HG03064 (cell line): Measurements from ENCODE around the gene ATG4D.

ENCODE experiments used
- ATAC-seq: cut with Tn5 transposase; IDR thresholded peaks from one replicate; pipeline ENCODE4 v1.9.1; 2021; ENCODE audit warnings: low read depth; ENCODE audit not compliant: unreplicated experiment

ATG4D gene

DNA sequence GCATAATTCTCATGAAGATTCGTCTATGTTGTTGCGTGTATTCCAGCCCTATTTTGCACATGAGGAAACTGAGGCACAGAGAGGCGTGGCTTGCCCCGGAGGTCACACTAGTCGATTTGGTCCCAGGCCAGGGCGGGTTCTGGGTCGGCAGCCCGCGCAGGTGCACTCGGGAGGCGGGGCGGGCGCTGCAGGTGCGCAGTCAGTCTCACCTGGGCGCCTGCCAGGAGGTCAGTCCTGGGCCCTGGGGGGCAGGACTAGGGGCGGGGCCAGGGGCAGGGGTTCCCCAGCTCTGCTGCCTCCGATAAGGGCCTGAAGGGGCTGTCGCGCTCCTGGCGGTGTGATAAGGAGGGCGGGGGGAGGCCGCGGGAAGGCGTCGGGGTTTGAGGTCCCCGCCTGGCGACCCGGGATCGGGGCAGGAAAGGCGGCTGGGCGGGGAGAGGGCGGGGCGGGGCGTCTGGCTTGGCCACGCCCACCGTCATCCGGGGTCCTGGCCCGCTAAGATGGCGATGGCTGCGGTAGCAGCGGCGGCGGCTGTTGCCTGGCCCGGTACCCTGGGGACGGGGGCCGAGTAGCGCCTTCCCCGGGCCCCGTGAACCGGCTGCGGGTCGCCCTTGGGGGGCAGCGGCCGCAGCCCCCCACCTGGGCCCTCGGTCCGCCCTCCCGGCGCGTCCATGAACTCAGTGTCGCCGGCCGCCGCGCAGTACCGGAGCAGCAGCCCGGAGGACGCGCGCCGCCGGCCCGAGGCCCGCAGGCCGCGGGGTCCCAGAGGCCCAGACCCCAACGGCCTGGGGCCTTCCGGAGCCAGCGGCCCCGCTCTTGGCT is at the start of gene ATG4D:
ATG4D (plus strand) TSS at position 485 of the 822 bp plus-strand sequence; CDS start at position 672, 187 bp downstream.
- ATAC-seq = peak; percentile 59

DNA sequence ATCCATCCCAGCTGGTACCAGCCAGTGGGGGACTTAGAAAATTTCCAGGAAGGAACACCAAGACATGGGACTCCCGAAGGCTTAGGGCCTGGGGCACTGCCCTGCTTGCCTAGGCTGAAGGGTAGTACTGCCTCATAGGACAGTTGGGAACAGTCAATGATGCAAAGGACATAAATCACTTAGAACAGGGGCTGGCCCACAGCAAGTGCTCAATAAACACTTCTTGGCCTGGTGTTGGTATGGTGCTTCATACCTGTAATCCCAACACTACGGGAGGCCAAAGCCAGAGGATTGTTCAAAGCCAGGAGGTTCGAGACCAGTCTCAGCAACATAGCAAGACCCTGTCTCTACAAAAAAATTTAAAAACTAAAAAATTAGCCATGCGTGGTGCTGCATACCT is 46.3 kb upstream of the ATG4D start:
- no peak for ATAC-seq

DNA sequence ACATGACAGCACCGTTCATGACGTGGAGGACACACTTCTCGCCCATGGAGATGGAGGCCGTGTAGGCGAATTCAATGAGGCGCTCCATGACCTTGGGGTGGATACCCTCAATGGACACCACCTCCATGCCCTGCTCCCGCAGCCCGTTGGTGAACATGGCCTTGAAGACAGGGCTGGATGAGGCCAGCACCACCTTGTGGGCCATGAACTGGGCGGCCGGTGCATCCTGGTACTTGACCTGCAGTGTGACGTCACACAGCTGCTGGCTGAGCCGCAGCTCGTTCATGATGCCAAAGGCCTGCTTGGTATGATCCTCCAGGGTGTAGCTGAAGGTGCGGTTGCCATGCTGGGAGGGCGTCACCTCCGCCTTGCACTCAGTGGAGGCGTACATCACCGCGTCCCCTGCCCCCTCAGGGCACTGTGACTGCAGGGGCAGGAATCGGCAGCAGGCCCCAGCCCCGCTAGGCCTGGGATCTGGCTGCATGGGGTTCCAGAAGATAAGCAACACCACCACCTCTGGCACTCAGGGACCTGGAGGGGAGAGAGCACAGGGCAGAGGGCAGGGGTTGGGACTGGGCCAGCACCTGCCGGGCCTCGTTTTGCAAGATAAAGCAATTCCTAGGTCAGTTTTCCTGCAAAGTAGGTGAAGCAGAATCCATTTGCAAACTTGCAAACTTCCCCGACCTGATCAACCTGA is 44.0 kb upstream of the ATG4D start:
- no peak for ATAC-seq

- no peak for ATAC-seq
Measured at GRCh38 chr19:10500247-10500592, 43.5 kb upstream of the ATG4D start.

DNA sequence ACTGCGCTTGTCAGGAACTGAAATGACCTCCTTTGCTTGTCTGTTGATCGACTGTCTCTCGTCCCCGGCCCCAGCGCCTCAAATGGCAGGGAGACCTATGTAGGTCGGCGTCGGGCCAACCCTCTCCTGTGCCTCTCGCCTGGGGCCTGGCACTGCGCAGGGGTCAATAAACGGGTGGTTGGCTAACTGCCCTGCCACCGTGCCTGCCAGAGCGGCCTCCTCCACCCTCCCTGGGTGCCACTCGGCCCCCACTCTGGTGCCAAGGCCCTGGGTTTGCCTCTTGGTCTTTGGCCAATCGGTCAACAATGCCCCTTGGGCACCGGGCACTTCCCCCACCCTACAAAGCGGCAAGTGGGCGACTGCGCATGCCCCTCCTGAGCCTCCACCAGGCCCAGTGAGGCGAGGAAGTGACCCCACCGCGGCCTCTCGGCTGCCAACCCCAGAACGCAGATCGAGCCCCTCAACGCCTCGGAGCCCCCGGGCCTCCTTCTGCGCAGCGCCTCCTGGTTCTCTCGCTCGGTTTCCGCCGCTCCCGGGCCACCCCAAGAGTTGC is 41.7 kb upstream of the ATG4D start:
- peak; percentile 27 for ATAC-seq

GRCh38 chr19:10502524-10503001 is 41.1 kb upstream of the ATG4D start:
- peak; percentile 66 for ATAC-seq

GRCh38 chr19:10503002-10503789 is 40.5 kb upstream of the ATG4D start, which contains the start of gene KEAP1:
Gene KEAP1, minus strand, starts transcription at chr19:10503356. Its CDS starts 3,323 bp downstream, at chr19:10500033.
- ATAC-seq = peak; percentile 10

DNA sequence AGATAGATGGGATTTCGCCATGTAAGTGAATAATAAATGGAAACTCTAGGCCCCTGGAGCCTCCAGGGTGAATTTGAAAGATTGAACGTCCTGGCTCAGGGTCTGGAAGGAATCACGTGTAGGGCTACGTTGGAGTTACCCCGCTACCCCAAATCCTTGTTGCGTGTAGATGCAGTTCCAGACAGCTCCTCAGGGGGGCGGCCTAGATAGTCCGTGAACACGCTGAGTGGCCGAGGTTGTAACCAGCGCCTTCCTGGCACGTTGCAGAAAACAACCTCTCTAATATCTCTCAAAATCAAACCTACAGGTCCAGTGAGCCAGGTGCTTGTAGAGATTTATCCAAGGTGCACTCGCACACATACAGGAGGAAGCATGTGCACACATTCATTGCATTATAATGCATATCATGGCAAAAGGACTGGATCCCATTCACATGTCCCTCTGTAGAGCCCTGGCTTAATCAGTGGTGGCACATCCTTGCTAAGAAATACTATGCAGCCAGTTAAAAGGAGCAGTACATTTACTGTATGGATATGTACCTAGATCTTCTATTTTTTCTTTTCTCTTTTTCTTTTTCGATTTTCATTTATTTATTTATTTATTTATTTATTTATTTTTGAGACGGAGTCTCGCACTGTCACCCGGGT is 38.0 kb upstream of the ATG4D start:
- no peak for ATAC-seq

DNA sequence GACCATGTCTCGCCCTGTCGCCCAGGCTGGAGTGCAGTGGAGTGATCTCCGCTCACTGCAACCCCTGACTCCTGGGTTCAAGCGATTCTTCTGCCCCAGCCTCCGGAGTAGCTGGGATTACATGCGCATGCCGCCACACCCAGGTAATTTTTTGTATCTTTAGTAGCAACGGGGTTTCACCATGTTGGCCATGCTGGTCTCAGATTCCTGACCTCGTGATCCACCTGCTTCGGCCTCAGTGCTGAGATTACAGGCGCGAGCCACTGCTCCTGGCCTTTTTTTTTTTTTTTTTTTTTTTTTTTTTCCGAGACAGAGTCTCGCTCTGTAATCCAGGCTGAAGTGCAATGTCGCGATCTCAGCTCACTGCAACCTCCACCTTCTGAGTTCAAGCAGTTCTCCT is 35.7 kb upstream of the ATG4D start:
- ATAC-seq = no peak

DNA sequence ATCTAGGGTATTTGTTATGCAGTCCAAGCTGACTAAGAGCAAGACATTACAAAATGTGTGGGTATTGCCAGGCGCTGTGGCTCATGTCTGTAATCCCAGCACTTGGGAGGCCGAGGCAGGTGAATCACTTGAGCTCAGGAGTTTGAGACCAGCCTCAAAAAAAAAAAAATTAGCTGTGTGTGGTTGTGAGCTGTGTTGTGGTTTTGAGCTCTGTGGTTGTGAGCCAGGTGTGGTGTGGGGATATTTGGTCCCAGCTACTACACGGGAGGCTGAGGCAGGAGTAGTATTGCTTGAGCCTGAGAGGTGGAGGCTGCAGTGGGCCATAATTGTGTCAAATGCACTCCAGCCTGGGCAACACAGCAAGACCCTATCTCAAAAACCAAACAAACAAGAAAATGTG is 35.0 kb upstream of the ATG4D start:
- ATAC-seq = no peak

DNA sequence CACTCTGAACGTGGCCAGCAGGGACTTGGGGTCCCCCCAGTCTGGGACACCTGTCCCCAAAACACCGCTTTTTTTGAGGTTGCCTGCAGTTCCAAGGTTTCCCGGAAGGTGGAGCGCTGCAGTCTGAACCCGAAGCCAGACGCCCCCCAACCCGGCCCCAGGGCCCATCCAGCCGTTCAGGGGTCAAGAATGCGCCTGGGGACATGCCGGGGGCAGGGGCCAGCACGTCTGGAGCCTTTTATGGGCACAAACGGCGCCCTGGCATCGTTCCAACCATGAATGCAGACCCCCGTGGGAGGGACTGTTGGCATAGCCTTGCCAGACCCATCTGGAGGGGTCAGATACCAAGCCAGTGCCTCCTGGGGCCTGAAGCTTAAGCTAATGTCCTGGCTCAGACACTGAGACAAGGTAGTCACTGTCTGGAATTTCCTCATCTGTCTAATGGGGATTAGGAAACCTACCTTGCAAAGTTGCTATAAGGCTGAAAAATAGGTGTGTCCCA is 33.4 kb upstream of the ATG4D start:
- ATAC-seq = no peak

DNA sequence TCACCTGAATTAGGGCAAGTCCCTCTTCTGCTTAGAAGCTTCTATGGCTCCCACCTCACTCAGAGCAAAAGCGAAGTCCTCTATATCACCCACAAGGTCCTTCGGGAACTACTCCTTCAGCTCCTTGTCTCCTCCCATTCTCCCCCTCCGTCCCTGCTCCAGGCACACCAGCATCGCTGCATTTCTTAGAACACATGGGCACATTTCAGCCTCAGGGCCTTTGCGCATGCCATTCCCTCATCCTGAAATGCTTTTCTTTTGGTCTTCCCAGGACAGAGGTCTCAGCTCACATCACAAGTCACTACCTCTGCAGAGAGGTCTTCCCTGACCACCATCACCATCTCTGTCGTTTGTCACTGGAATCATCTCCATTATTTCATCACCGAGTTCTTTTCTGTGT is 30.5 kb upstream of the ATG4D start:
- ATAC-seq = no peak

GRCh38 chr19:10514211-10515145 is 29.2 kb upstream of the ATG4D start:
- ATAC-seq = no peak

DNA sequence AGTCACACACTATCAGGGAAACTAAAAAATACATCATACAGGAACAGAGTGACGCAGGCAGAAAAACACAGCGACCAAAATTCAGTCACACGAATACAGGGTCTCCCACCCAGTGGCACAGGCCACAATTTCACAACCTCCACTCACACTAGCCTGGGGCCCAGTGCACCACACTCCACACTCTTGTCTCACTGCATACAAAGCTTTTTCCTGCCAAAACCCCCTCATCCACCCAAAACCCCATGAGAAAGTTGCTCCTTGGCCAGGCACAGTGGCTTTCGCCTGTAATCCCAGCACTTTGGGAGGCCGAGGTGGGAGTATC is 27.7 kb upstream of the ATG4D start:
- ATAC-seq = no peak

- no peak for ATAC-seq
Measured at GRCh38 chr19:10516671-10517286, 26.9 kb upstream of the ATG4D start.

DNA sequence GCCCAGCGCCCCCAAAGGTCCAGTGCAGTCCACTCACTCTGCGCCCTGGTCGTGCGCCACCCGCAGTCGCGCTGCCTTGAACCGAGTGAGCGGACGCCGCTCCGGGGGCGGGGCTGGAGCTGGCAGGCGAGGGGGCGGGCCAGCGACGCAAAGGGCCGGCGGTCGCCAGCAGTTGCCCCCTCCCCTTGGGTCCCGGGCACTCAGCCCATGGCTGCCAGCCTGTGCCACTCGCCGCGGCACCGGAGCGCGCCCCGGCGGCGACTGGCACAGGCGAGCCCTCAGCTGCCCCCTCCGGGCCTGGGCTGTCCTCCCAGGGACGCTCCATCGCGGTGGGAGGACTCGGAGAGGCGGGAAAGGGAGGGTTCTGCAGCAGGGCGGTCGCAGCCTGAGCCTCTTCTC is 26.3 kb upstream of the ATG4D start, which contains the start of gene S1PR5:
S1PR5 (minus strand) TSS at position 87 of the 399 bp plus-strand sequence. CDS start 2,436 bp downstream, outside the sequence.
- ATAC-seq = no peak

DNA sequence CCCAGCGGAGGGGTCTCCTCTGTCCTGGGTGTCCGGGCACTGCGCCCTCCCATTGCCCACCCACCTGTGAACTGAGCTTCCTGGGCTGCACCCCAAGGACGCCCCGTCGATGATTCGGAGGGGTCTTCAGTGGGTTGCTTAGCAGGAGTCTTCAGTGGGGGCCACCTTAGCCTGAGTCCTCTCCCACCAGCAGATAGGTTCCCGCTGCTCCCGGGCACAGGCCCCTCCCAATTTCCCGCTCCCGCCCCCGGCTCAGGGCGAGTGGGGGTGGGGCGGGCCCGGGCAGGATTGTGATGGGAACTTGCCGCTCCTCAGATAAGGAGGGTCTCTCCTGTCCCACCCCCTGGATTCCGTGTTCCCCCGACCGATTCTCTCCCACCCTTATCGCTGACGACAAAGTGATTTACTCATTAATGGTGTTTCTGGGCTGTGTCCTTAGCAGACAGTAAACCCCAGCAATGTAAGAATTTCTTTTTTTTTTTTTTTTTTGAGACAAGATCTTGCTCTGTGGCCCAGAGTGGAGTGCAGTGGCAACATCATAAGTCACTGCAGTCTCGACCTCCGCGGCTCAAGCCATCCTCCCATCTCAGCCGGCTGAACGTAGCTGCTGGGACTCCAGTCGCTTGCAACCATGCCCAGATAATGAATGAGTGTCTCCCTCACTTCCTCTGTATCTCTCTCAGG is 25.8 kb upstream of the ATG4D start:
- ATAC-seq = no peak
